ENCODE results near the gene EEF1A2.
A peak's percentile ranks its signal among the peaks of the same experiment; 100 is the strongest.

EEF1A2 gene

GRCh38 chr20:63452821-63453523 lies 45.9 kb downstream of the EEF1A2 start:
- DNase-seq (ENCODE audit: low read depth in 2 of 2): no peak

- no peak for DNase-seq (ENCODE audit: low read depth in 2 of 2)
Measured at GRCh38 chr20:63452341-63452740, 46.5 kb downstream of the EEF1A2 start.

GRCh38 chr20:63451821-63452220 lies 47.1 kb downstream of the EEF1A2 start:
- DNase-seq (ENCODE audit: low read depth in 2 of 2): no peak

GRCh38 chr20:63449796-63450730 lies 48.8 kb downstream of the EEF1A2 start:
- no peak for DNase-seq (ENCODE audit: low read depth in 2 of 2)

GRCh38 chr20:63449025-63449424 lies 49.9 kb downstream of the EEF1A2 start:
- no peak for DNase-seq (ENCODE audit: low read depth in 2 of 2)

GRCh38 chr20:63448031-63448430 lies 50.9 kb downstream of the EEF1A2 start:
- DNase-seq (ENCODE audit: low read depth in 2 of 2): no peak

GRCh38 chr20:63447320-63447719 lies 51.6 kb downstream of the EEF1A2 start:
- no peak for DNase-seq (ENCODE audit: low read depth in 2 of 2)

GRCh38 chr20:63446216-63447024 lies 52.5 kb downstream of the EEF1A2 start:
- no peak for DNase-seq (ENCODE audit: low read depth in 2 of 2)

GRCh38 chr20:63445075-63445734 lies 53.7 kb downstream of the EEF1A2 start:
- DNase-seq (ENCODE audit: low read depth in 2 of 2): no peak

- DNase-seq (ENCODE audit: low read depth in 2 of 2): no peak
Measured at GRCh38 chr20:63444548-63444947, 54.3 kb downstream of the EEF1A2 start.

- no peak for DNase-seq (ENCODE audit: low read depth in 2 of 2)
Measured at GRCh38 chr20:63443606-63444395, 55.1 kb downstream of the EEF1A2 start.

GRCh38 chr20:63442100-63442493 lies 56.8 kb downstream of the EEF1A2 start:
- peak; percentile 25 to 33 for DNase-seq (ENCODE audit: low read depth in 2 of 2)

GRCh38 chr20:63441136-63442099 lies 57.5 kb downstream of the EEF1A2 start:
- no peak for DNase-seq (ENCODE audit: low read depth in 2 of 2)

- no peak for DNase-seq (ENCODE audit: low read depth in 2 of 2)
Measured at GRCh38 chr20:63440366-63440955, 58.4 kb downstream of the EEF1A2 start.

- DNase-seq (ENCODE audit: low read depth in 2 of 2): no peak
Measured at GRCh38 chr20:63439866-63440265, 59.0 kb downstream of the EEF1A2 start.

GRCh38 chr20:63438121-63438520 lies 60.8 kb downstream of the EEF1A2 start:
- no peak for DNase-seq (ENCODE audit: low read depth in 2 of 2)

All from stimulated activated CD8-positive, alpha-beta memory T cell treated with anti-CD3 and anti-CD28 coated beads, Interleukin-7, amount 100 ng/mL, for 1 hour (primary cell).